Skin epidermis (tissue), 12 donors: ENCODE measurements around the gene RAB27A.
"Not testable (repeated sequence)": the region's sequence is repeated elsewhere in the genome, so short reads cannot be mapped to it uniquely, and the experiment has no call there.

ENCODE experiments used
- H3K27ac ChIP-seq, 21 experiments: fragments of 200-600 bp; sonication (generic) in 11 of 21; one replicate each; pipeline ENCODE4 v1.5.0; 2020; ENCODE audit warnings: mild to moderate bottlenecking in 3 of 21, inconsistent platforms in 2 of 21, moderate library complexity in 2 of 21
- H3K4me3 ChIP-seq, 7 experiments: fragments of 200-600 bp; sonication (generic) in 2 of 7; one replicate each; pipeline ENCODE4 v1.5.0; 2020; ENCODE audit warnings: inconsistent platforms in 2 of 7, mild to moderate bottlenecking in 2 of 7, moderate library complexity in 1 of 7

Gene RAB27A

GRCh38 chr15:55283379-55284147 lies 6.0 kb downstream of the RAB27A start:
- Histone ChIP-seq H3K27ac (peak overlapping the region in 9 of 21 experiments; percentile 20 to 79 (median 65)), H3K4me3 (no peak overlapping the region)

DNA sequence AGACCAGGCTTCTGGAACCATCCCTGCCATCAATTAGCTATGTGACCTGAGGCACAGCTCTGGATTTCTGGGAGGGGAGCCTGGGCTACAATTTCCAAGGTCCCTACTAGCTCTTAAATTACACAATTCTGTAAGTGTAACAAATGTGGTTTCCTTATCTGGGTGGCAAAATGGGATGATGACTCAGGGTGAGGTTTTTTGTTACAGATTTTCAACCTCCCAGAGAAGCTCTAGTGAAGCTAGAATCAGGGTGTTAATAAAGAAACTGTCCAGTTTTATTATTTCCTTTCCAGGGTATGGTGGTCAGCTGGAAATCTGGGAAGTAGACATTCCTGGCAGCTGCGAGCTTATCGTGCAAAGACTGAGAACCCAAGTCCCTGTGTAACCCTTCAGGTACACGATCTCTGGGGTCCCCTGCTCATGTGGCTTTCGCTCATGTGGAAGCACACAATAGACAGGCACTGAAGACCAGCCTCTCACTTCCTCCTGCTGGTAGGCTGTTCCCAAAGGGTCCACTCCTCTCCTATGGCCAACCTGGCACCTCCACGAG lies 7.3 kb downstream of the RAB27A start:
- H3K4me3 ChIP-seq, result no peak overlapping the region
- H3K27ac ChIP-seq, result peak overlapping the region in 15 of 21 experiments; percentile 6 to 79 (median 55)

GRCh38 chr15:55281517-55282228 lies 7.9 kb downstream of the RAB27A start:
- Histone ChIP-seq H3K27ac (peak overlapping the region in 11 of 21 experiments; percentile 6 to 79 (median 57)), H3K4me3 (no peak overlapping the region)

DNA sequence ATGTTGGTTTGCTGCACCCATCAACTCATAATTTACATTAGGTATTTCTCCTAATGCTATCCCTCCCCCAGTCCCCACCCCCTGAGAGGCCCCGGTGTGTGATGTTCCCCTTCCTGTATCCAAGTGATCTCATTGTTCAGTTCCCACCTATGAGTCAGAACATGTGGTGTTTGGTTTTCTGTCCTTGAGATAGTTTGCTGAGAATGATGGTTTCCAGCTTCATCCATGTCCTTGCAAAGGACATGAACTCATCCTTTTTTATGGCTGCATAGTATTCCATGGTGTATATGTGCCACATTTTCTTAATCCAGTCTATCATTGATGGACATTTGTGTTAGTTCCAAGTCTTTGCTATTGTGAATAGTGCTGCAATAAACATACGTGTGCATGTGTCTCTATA lies 9.0 kb downstream of the RAB27A start:
- peak overlapping the region in 6 of 21 experiments; percentile 40 to 85 (median 72) for H3K27ac ChIP-seq
- not testable (repeated sequence) for H3K4me3 ChIP-seq

GRCh38 chr15:55279746-55280351 lies 9.8 kb downstream of the RAB27A start:
- H3K27ac ChIP-seq, result peak overlapping the region in 13 of 21 experiments; percentile 11 to 85 (median 63)
- H3K4me3 ChIP-seq, result no peak overlapping the region

- Histone ChIP-seq H3K27ac (peak overlapping the region in 14 of 21 experiments; percentile 11 to 85 (median 58)), H3K4me3 (no peak overlapping the region)
These were observed 10.4 kb downstream of the RAB27A start for GRCh38 chr15:55279100-55279745.

DNA sequence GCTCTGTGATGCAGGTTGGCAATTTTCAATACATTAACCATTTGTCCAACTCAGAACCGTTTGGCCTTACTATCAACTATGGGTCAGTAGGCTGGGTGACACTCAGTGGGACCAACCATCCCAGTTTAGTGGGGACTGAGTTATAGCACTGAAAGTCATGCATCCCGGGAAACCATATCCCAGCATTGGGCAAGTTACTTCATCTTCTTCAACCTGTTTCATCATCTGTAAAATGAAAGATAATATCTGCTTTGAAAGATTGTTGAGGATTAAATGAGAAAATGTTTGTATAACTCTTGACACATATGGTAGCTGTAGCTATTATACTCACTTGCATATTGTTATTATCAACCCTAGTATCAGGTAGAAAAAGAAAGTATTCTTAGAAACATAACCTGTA lies 11.9 kb downstream of the RAB27A start:
- Histone ChIP-seq H3K27ac (peak overlapping the region in 10 of 21 experiments; percentile 31 to 85 (median 62)), H3K4me3 (no peak overlapping the region)

GRCh38 chr15:55277116-55277564 lies 12.5 kb downstream of the RAB27A start:
- Histone ChIP-seq H3K27ac (peak overlapping the region in 10 of 21 experiments; percentile 31 to 85 (median 62)), H3K4me3 (no peak overlapping the region)

DNA sequence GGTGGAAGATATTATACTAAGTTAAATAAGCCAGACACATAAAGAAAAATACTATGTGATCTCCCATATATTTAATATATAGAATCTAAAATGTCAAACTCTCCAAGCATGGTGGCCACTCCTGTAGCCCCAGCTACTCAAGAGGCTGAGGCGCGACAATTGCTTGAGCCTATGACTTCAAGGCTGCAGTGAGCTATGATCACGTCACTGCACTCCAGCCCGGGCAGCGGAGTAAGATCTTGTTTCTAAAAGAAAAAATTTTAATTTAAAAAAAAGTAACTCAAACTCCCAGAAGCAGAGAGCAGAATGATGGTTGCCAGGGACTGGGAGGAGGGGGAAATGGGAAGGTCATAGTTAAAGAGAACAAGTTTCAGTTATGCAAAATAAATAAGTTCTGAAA lies 13.3 kb downstream of the RAB27A start:
- Histone ChIP-seq H3K27ac (peak overlapping the region in 4 of 21 experiments; percentile 34 to 85 (median 78)), H3K4me3 (no peak overlapping the region)

DNA sequence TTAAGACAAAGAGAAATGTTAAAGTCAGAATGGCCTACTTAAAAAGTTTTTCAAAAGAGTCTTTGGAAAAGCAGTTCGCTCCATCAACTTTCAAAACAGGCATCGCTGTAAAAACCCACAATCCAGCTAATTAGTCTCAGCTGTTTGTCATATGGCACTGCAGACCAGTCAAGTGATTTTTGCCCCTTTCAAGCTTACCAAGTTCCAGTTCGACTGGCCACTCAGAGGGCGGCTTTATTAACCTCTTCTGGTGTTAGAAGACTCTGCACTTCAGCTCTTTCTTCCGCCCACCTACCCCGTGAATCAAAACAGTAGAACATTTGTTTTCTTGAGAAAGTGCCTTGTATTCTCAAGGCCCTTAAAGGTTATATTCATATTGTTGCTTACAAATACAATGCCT lies 19.3 kb downstream of the RAB27A start:
- H3K4me3 ChIP-seq, result no peak overlapping the region
- peak overlapping the region in 7 of 21 experiments; percentile 12 to 90 (median 42) for H3K27ac ChIP-seq

DNA sequence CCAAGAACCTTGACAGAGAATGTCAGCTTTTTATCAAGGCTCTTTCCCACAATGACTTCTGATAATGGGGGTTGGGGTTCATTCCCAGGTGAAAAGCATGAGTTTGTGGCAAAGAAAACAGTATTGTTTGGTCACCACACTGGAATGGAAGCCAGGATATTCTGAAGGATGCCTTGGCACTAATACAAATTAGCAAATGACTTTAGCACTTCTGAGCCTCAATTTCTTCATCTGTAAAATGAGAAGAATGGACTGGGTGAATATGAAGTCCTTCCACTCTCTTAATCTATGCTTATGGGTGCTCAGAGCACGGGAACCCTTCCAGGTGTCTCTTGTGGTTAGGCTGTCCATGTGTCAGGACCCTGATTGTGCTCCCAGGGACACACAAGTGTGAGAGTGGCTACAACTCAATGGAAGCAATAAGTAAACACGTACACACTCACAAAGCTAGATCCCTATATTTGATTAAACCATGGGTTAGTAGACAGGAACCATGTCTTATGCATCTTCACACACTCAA lies 21.4 kb downstream of the RAB27A start:
- Histone ChIP-seq H3K4me3 (no peak overlapping the region), H3K27ac (peak overlapping the region in 15 of 21 experiments; percentile 20 to 90 (median 66))

GRCh38 chr15:55267401-55268175 lies 22.0 kb downstream of the RAB27A start:
- Histone ChIP-seq H3K27ac (peak overlapping the region in 17 of 21 experiments; percentile 20 to 90 (median 61)), H3K4me3 (peak overlapping the region in 2 of 7 experiments; percentile 5 to 13)

DNA sequence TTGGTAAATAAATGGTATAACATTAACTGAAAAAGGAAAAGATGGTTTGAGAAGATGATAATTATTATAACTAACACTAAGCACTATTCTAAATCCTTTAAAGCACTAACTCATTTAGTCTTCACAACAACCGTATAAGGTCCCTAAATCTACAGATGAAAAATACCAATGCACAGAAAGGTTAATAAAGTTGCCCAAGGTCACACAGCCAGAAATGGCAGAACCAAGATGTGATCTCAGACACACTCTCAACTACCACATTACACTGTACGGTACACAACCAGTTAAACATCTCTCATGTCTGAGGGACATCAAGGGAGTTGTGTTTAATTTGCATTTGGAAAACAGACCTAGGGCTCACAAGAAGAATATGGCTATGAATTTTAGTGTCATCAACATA lies 23.1 kb downstream of the RAB27A start:
- no peak overlapping the region for H3K4me3 ChIP-seq
- peak overlapping the region in 14 of 21 experiments; percentile 20 to 90 (median 63) for H3K27ac ChIP-seq

GRCh38 chr15:55260562-55261131 lies 29.0 kb downstream of the RAB27A start:
- Histone ChIP-seq H3K27ac (no peak overlapping the region), H3K4me3 (no peak overlapping the region)

DNA sequence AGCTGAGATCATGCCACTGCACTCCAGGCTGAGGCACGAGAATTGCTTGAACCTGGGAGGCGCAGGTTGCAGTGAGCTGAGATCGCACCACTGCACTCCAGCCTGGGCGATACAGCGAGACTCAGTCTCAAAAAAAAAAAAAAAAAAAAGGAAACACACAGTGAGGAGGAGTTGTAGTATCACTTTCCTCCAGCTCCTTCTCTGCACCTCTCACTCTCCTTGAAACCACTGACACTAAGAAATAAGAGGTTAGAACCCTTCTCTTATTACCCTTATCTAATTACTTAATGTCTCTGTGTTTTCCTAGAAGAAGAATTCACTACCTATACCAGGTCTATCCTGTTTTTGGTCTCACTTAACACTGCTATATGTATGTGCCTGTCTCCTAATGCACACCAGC lies 31.7 kb downstream of the RAB27A start:
- Histone ChIP-seq H3K4me3 (no peak overlapping the region), H3K27ac (no peak overlapping the region)

- no peak overlapping the region for H3K4me3 ChIP-seq
- peak overlapping the region in 1 of 21 experiments; percentile 20 for H3K27ac ChIP-seq
These were observed 32.5 kb downstream of the RAB27A start for GRCh38 chr15:55257012-55257670.

GRCh38 chr15:55256281-55257011 lies 33.2 kb downstream of the RAB27A start:
- H3K27ac ChIP-seq, result peak overlapping the region in 8 of 21 experiments; percentile 18 to 78 (median 54)

More at GRCh38 chr15:55256281-55257011, 33.2 kb downstream of the RAB27A start:
- H3K4me3 ChIP-seq, result no peak overlapping the region
